Type B pancreatic cell (in vitro differentiated cells): ENCODE results near the gene AQP5. TPM values are rescaled to one million over a fixed set of nuclear protein-coding genes. Genes with fewer than 3 reads are reported as not detected.

ENCODE experiments used
- DNase-seq: peaks from one replicate; pipeline ENCODE4 v3.0.0; 2021; ENCODE audit warnings: mixed read lengths; ENCODE audit not compliant: unreplicated experiment; ENCODE audit errors: extremely low spot score
- H3K27ac Mint-ChIP-seq: 2 replicates; pipeline ENCODE4 v1.8.0; 2021; ENCODE audit warnings: mild to moderate bottlenecking, mixed read lengths
- H3K27me3 Mint-ChIP-seq: 2 replicates; pipeline ENCODE4 v1.8.0; 2021; ENCODE audit warnings: mixed read lengths
- H3K36me3 Mint-ChIP-seq: 2 replicates; pipeline ENCODE4 v1.8.0; 2021; ENCODE audit warnings: mixed read lengths
- H3K4me1 Mint-ChIP-seq: one replicate; pipeline ENCODE4 v1.8.0; 2021; ENCODE audit warnings: mixed read lengths; ENCODE audit not compliant: unreplicated experiment
- H3K4me3 Mint-ChIP-seq: 2 replicates; pipeline ENCODE4 v1.8.0; 2021; ENCODE audit warnings: mild to moderate bottlenecking, mixed read lengths
- H3K9me3 Mint-ChIP-seq: 2 replicates; pipeline ENCODE4 v1.8.0; 2021; ENCODE audit warnings: mixed read lengths
- CTCF ChIP-seq: fragments of 200-600 bp; sonication (generic); conservative IDR thresholded peaks from 2 replicates; pipeline ENCODE4 v1.5.0; 2021; ENCODE audit warnings: antibody characterized with exemption, mild to moderate bottlenecking
- long read RNA-seq: library from polyadenylated mRNA; unstranded; transcript quantifications from one replicate; pipeline ENCODE4 v2.0.0, GENCODE V29; 2020
- total RNA-seq: library from RNA; stranded (reverse); gene quantifications from 2 replicates; pipeline ENCODE4 v1.2.1, GENCODE V29; 2021; ENCODE audit warnings: low replicate concordance

Gene AQP5
- total RNA-seq, result 0.95 and 0.97 TPM in 2 replicates
- long read RNA-seq, result 0 reads

- no peaks in the 10 kb centered on the region for H3K9me3 Mint-ChIP-seq
These were observed at the start of gene AQP5 for GRCh38 chr12:49961111-49961922. Gene AQP5 (plus strand): TSS chr12:49961872. CDS start chr12:49962018, 146 bp downstream.

GRCh38 chr12:49912345-49913255 is 49.1 kb upstream of the AQP5 start:
- H3K27me3 Mint-ChIP-seq, result peaks cover 5% of the 10 kb centered on the region
- no peak for TF ChIP-seq CTCF
- DNase-seq, result no peak

More at GRCh38 chr12:49961111-49961922, at the start of gene AQP5:
- no peak for TF ChIP-seq CTCF
- H3K36me3 Mint-ChIP-seq, result peaks cover 4% of the 10 kb centered on the region
- H3K27ac Mint-ChIP-seq, result no peak within 1 kb of the TSS
- H3K4me1 Mint-ChIP-seq, result peaks cover 9% of the 10 kb centered on the region
- H3K27me3 Mint-ChIP-seq, result peaks cover 82% of the 10 kb centered on the region
- H3K4me3 Mint-ChIP-seq, result peak within 1 kb of the TSS; percentile 78
- DNase-seq, result no peak

GRCh38 chr12:49916129-49916919 is 45.3 kb upstream of the AQP5 start:
- no peaks in the 10 kb centered on the region for H3K36me3 Mint-ChIP-seq
- no peak overlapping the region for H3K27ac Mint-ChIP-seq
- no peak for TF ChIP-seq CTCF
- H3K4me3 Mint-ChIP-seq, result no peak overlapping the region
- H3K27me3 Mint-ChIP-seq, result peaks cover 3% of the 10 kb centered on the region
- DNase-seq, result no peak
- H3K4me1 Mint-ChIP-seq, result peaks cover 16% of the 10 kb centered on the region
- H3K9me3 Mint-ChIP-seq, result no peaks in the 10 kb centered on the region

More at GRCh38 chr12:49912345-49913255, 49.1 kb upstream of the AQP5 start:
- peaks cover 36% of the 10 kb centered on the region for H3K4me1 Mint-ChIP-seq
- H3K36me3 Mint-ChIP-seq, result no peaks in the 10 kb centered on the region
- H3K9me3 Mint-ChIP-seq, result no peaks in the 10 kb centered on the region
- H3K27ac Mint-ChIP-seq, result no peak overlapping the region
- no peak overlapping the region for H3K4me3 Mint-ChIP-seq

GRCh38 chr12:49917166-49917787 is 44.4 kb upstream of the AQP5 start:
- Mint-ChIP-seq H3K4me1 (peaks cover 16% of the 10 kb centered on the region), H3K4me3 (no peak overlapping the region), H3K36me3 (no peaks in the 10 kb centered on the region), H3K27me3 (peaks cover 3% of the 10 kb centered on the region), H3K27ac (no peak overlapping the region), H3K9me3 (no peaks in the 10 kb centered on the region)
- no peak for DNase-seq
- TF ChIP-seq CTCF, result no peak

GRCh38 chr12:49917788-49918173 is 43.9 kb upstream of the AQP5 start:
- Mint-ChIP-seq H3K4me1 (peaks cover 12% of the 10 kb centered on the region), H3K4me3 (no peak overlapping the region), H3K9me3 (no peaks in the 10 kb centered on the region), H3K27me3 (peaks cover 3% of the 10 kb centered on the region), H3K36me3 (no peaks in the 10 kb centered on the region), H3K27ac (no peak overlapping the region)
- no peak for DNase-seq
- TF ChIP-seq CTCF, result no peak
